ENCODE data around the gene PDAP1. TPM values are rescaled to one million over a fixed set of nuclear protein-coding genes. Genes with fewer than 3 reads are reported as not detected.

Gene PDAP1
- total RNA-seq (2021; fragmentation: NEBNext Ultra II Directional; extraction: Animal tissue kit (Norgen Biotek cat#: 25700)) (169 and 174 TPM in 2 replicates), polyA plus RNA-seq (2011; rRNA removed) (26.6 and 37.1 TPM in 2 replicates), polyA minus RNA-seq (2011; rRNA and poly(A)+ RNA removed) (5.6 and 11.0 TPM in 2 replicates)
- 121 TPM for polyA plus RNA-seq (2011; cell fraction: cytosol; rRNA removed)
- 34.9 TPM for polyA plus RNA-seq (2011; cell fraction: nucleus; rRNA removed)
- 210 to 261 TPM (median 258 TPM) in 4 replicates for polyA plus RNA-seq (2012, experiment 1 of 2)
- 117 TPM for polyA plus RNA-seq (2012, experiment 2 of 2)
- polyA plus RNA-seq (2013, experiment 1 of 2), result 114 TPM
- 125 TPM for polyA plus RNA-seq (2013, experiment 2 of 2)
- polyA minus RNA-seq (2011; cell fraction: cytosol; rRNA and poly(A)+ RNA removed), result 30.0 TPM
- 9.4 TPM for polyA minus RNA-seq (2011; cell fraction: nucleus; rRNA and poly(A)+ RNA removed)
- long read RNA-seq, experiment 1, transcript PDAP1-201 (6 exons, 2,546 nt), result major isoform, 17 of 194 reads
- long read RNA-seq, experiment 1, partial matches to known transcripts, result 111 of 194 reads
- long read RNA-seq, experiment 1, other reads (novel, unspliced or antisense), result 66 of 194 reads
- long read RNA-seq, experiment 2, transcript PDAP1-201 (6 exons, 2,546 nt), result major isoform, 428 of 570 reads
- long read RNA-seq, experiment 2, partial matches to known transcripts, result 17 of 570 reads
- long read RNA-seq, experiment 2, other reads (novel, unspliced or antisense), result 124 of 570 reads

GRCh38 chr7:99408379-99409191 lies at the start of gene PDAP1, which contains the start of gene BUD31:
TSS of gene PDAP1 (minus strand) at chr7:99408597. CDS start at chr7:99408548, 49 bp downstream.
TSS of gene BUD31 (plus strand) at chr7:99408969. CDS start at chr7:99411093, 2,124 bp downstream.
- Histone ChIP-seq H2BK5ac (ENCODE audit: low read depth, low read length) (peak within 1 kb of the TSS; percentile 100), H3K79me2 (ENCODE audit: control insufficient read depth in 1 of 2, insufficient read depth in 2 of 2, low read length in 2 of 2) (peaks cover 34 to 69% of the 10 kb centered on the region in 2 experiments), H3K36me3 (ENCODE audit: control insufficient read depth in 2 of 4, insufficient read depth in 4 of 4, low read length in 3 of 4) (peaks cover 16 to 46% (median 28%) of the 10 kb centered on the region in 4 experiments), H3K4me3 (ENCODE audit: extremely low read depth in 1 of 4, insufficient read depth in 2 of 4, low read depth in 3 of 4, low read length in 4 of 4) (peak within 1 kb of the TSS; percentile 93 to 99 (median 97)), H3K18ac (ENCODE audit: extremely low read depth, low read length) (peak within 1 kb of the TSS; percentile 100), H3K79me1 (ENCODE audit: low read depth, low read length) (peaks cover 26% of the 10 kb centered on the region), H2AK5ac (ENCODE audit: low read depth, low read length) (peak within 1 kb of the TSS; percentile 46), H2BK12ac (ENCODE audit: low read depth, low read length) (peak within 1 kb of the TSS; percentile 96; the same call in 1 of the 2 replicates), H3K27ac (ENCODE audit: low read depth, low read length) (peak within 1 kb of the TSS; percentile 100), H3K27me3 (replicated peaks in 1 of 4; ENCODE audit: control insufficient read depth in 3 of 4, extremely low read depth in 1 of 4, insufficient read depth in 3 of 4, low read length in 3 of 4) (no peaks in the 10 kb centered on the region), H4K20me1 (replicated peaks in 1 of 2; ENCODE audit: control insufficient read depth in 1 of 2, insufficient read depth in 2 of 2, low read length in 2 of 2) (peaks cover 14 to 22% of the 10 kb centered on the region in 2 experiments), H3K9me3 (ENCODE audit: insufficient read depth in 2 of 2, low read depth in 1 of 2, low read length in 1 of 2) (no peaks in the 10 kb centered on the region), H4K91ac (replicated peaks; ENCODE audit: insufficient read length, low read length) (peak within 1 kb of the TSS; percentile 99), H3K9ac (replicated peaks in 1 of 4; ENCODE audit: extremely low read depth in 1 of 4, low read depth in 3 of 4, low read length in 3 of 4) (peak within 1 kb of the TSS; percentile 92 to 99 (median 97)), H2BK20ac (ENCODE audit: low read length) (no peak within 1 kb of the TSS), H2AFZ (ENCODE audit: low read length) (peak within 1 kb of the TSS; percentile 88; the same call in 1 of the 2 replicates), H3K14ac (ENCODE audit: insufficient read length) (no peak within 1 kb of the TSS), H3K4ac (replicated peaks; ENCODE audit: insufficient read length, low read depth, low read length) (peak within 1 kb of the TSS; percentile 82), H3K56ac (replicated peaks; ENCODE audit: insufficient read length, low read depth, low read length) (peak within 1 kb of the TSS; percentile 94), H3K4me1 (replicated peaks in 1 of 4; ENCODE audit: control insufficient read depth in 3 of 4, insufficient read depth in 4 of 4, low read length in 3 of 4) (peaks cover 0 to 5% (median 3%) of the 10 kb centered on the region in 4 experiments; a peak in 2 of 7 replicates), H2BK120ac (replicated peaks; ENCODE audit: low read depth, low read length) (peak within 1 kb of the TSS; percentile 76), H3K23me2 (ENCODE audit: low read depth, low read length) (peaks cover 13% of the 10 kb centered on the region), H2BK15ac (ENCODE audit: low read length) (peak within 1 kb of the TSS; percentile 100), H4K5ac (ENCODE audit: insufficient read length, low read depth, low read length) (peak within 1 kb of the TSS; percentile 100), H4K8ac (ENCODE audit: extremely low read depth, insufficient read depth, low read length) (peak within 1 kb of the TSS; percentile 99), H3K23ac (ENCODE audit: insufficient read length) (no peak within 1 kb of the TSS), H3K4me2 (ENCODE audit: insufficient read depth in 1 of 2, low read depth in 2 of 2, low read length in 2 of 2) (peak within 1 kb of the TSS; percentile 74 to 87)
- FAIRE-seq, result no peak
- POLR2A ChIA-PET (ENCODE audit: partially characterized antibody), result interaction anchor here (0.6 to 8.4 kb wide), 41 partner anchors 9 to 692 kb away, joined by 3 to 150 read pairs (median 4); partner anchors contain the start of genes AP4M1, ARPC1A, ARPC1B and ATP5MF
- peak; percentile 85 to 94 for DNase-seq (ENCODE audit: low read depth in 1 of 2, low spot score in 2 of 2)
- WGBS, 2 experiments (ENCODE audit: extremely low coverage in 1 of 2, insufficient coverage in 1 of 2, insufficient read length in 1 of 2, insufficient replicate concordance in 2 of 2, low coverage in 1 of 2, low lambda C conversion rate in 2 of 2, missing lambda C conversion rate in 1 of 2), result 3% methylated on average over 62 of the region's 72 CpGs; no CpG with 5 or more reads in 1 of the 2 experiments
- CTCF ChIA-PET (ENCODE audit: partially characterized antibody), result interaction anchor here (0.8 to 1.3 kb wide), 7 partner anchors 9 to 83 kb away, joined by 3 to 8 read pairs (median 3); partner anchors contain the start of gene ARPC1A
- peak; percentile 87 for TF ChIP-seq POLR2AphosphoS5 (IDR thresholded peaks at IDR 0.05; ENCODE audit: low read depth, low read length)
- TF ChIP-seq E2F6 (IDR thresholded peaks at IDR 0.05), result no peak; the same call in 1 of the 2 replicates
- peak; percentile 86 for TF ChIP-seq GABPA (IDR thresholded peaks at IDR 0.05; ENCODE audit: borderline replicate concordance, insufficient read depth, low read length)
- TF ChIP-seq JUND (IDR thresholded peaks at IDR 0.05; ENCODE audit: low read length), result peak; percentile 99
- TF ChIP-seq PHF8 (conservative IDR thresholded peaks at IDR 0.05; ENCODE audit: low read depth, low read length), result peak; percentile 88
